Cardiac septum (tissue), 1 donor: ENCODE data around the gene TSPEAR. TPM values are rescaled to one million over a fixed set of nuclear protein-coding genes. Genes with fewer than 3 reads are reported as not detected.
A peak's percentile ranks its signal among the peaks of the same experiment; 100 is the strongest.

Experiments used
- DNase-seq: peaks from one replicate; pipeline ENCODE4 v3.0.0-alpha.2; 2020; ENCODE audit warnings: low spot score
- intact Hi-C: fragments of 100-400 bp; cut with DNase I; formaldehyde crosslinking; loops from one replicate; pipeline ENCODE4 v1.14.0; 2022
- total RNA-seq: library from RNA; stranded (reverse); fragmentation: NEBNext Ultra II Directional; extraction: Animal tissue kit (Norgen Biotek cat#: 25700); gene quantifications from one replicate; pipeline ENCODE4 v1.2.1, GENCODE V29; 2021
- donor health status: DM: no; HTN: no; CAD: no.

TSPEAR gene
- total RNA-seq, 1 donor from 2014 or later, result not detected

GRCh38 chr21:44456915-44457736 is 254.2 kb downstream of the TSPEAR start:
- no peak for DNase-seq
- intact Hi-C loops, result loop anchor here (5.0 kb wide), 1 partner anchor 120 kb away; the partner anchor contains the start of gene CFAP410

DNA sequence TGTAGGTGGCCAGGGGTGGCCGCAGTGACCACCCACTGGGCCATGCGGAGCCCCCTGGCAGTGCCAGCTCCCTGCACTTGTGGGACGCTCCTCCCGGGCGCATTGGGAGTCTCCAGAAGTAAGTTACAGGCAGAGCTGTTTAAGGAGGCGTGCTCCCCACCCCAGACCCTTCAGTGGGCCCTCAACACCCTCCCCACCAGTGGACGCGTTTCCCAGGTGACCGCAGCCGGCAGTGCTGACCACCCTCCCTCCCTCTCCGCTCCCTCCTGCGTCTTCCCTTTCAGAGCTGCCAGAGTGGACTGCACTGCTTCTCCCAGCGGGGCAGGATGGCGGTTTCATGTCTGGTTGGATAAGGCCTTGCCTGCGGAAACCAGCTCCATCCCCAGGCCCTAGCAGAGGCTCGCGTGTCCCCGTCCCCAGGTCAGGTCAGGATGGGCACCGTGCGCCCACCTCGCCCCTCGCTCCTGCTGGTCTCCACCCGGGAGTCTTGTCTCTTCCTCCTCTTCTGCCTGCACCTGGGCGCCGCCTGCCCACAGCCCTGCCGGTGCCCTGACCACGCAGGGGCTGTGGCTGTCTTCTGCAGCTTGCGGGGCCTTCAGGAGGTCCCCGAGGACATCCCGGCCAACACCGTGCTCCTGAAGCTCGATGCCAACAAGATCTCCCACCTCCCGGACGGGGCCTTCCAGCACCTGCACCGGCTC is 255.0 kb downstream of the TSPEAR start:
- intact Hi-C loops, result loop anchor here (5.0 kb wide), 1 partner anchor 119 kb away; the partner anchor contains the start of gene CFAP410
- DNase-seq, result no peak

GRCh38 chr21:44455524-44456213 is 255.7 kb downstream of the TSPEAR start:
- intact Hi-C loops, result loop anchor here (5.0 kb wide), 1 partner anchor 118 kb away; the partner anchor contains the start of gene CFAP410
- DNase-seq, result peak; percentile 81

DNA sequence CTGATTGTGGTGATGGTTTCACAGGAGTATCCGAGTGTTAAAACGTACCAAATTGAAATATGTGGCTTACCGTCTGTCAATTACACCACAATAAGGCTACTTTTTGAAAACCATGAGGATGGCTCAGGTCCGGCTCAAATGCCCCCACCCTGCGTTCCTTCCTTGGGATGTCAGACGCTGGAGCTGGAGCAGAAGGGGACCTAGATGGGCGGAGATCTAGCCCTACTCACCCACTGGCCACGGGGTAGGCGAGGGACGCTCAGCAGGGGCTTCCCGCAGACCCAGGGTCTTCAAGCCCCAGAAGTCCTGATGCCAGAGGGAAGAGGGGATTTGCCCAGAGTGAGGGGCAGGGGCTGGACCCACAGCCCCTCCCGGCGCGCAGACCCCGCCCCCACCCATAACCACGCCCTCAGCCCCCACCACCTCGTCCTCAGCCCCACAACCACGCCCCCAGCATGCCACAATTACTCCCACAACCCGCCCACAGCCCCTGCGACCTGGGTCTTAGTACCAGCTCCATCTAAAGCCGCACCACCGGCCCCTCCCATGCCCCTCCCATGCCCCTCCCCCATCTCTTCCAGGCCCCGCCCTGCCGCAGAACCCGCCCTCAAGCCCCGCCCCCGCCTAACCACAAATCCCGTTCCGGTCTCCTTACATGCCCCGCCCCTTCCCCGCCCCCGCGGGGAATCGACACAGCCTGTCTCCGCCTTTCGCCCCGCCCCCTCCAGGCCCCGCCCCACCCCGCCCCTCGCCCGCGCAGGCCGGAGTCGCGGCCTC is 256.4 kb downstream of the TSPEAR start, which contains the start of gene LRRC3:
TSS of gene LRRC3 (plus strand) at position 764 of the 777 bp plus-strand sequence. CDS start 1,135 bp downstream, outside the sequence.
- intact Hi-C loops, result loop anchor here (5.0 kb wide), 1 partner anchor 118 kb away; the partner anchor contains the start of gene CFAP410
- DNase-seq, result peak; percentile 89

DNA sequence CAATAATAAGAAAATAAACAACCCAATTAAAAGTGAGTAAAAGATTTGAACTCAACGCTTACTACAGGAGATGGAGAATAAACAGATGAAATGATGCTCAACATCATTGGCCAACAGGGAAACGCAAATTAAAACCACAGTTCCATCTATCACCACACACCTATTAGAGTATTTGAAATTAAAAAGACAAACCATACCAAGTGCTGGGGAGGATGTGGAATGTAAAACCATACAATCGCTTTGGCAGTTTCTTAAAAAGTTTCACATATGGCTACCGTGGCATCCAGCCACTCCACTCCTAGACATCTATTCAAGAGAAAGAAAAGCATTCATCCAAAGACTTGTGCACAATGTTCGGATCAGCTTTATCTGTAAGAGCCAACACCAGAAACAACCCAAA is 257.3 kb downstream of the TSPEAR start:
- DNase-seq, result no peak

GRCh38 chr21:44453120-44453519 is 258.3 kb downstream of the TSPEAR start:
- intact Hi-C loops, result no loop called here
- DNase-seq, result no peak

More for the DNA sequence above, 257.3 kb downstream of the TSPEAR start:
- intact Hi-C loops, result no loop called here

- DNase-seq, result peak; percentile 60
- intact Hi-C loops, result no loop called here
Observed at GRCh38 chr21:44450999-44451398, 260.4 kb downstream of the TSPEAR start.

- peak; percentile 70 for DNase-seq
- intact Hi-C loops, result no loop called here
Observed at GRCh38 chr21:44450402-44450801, 261.0 kb downstream of the TSPEAR start.

DNA sequence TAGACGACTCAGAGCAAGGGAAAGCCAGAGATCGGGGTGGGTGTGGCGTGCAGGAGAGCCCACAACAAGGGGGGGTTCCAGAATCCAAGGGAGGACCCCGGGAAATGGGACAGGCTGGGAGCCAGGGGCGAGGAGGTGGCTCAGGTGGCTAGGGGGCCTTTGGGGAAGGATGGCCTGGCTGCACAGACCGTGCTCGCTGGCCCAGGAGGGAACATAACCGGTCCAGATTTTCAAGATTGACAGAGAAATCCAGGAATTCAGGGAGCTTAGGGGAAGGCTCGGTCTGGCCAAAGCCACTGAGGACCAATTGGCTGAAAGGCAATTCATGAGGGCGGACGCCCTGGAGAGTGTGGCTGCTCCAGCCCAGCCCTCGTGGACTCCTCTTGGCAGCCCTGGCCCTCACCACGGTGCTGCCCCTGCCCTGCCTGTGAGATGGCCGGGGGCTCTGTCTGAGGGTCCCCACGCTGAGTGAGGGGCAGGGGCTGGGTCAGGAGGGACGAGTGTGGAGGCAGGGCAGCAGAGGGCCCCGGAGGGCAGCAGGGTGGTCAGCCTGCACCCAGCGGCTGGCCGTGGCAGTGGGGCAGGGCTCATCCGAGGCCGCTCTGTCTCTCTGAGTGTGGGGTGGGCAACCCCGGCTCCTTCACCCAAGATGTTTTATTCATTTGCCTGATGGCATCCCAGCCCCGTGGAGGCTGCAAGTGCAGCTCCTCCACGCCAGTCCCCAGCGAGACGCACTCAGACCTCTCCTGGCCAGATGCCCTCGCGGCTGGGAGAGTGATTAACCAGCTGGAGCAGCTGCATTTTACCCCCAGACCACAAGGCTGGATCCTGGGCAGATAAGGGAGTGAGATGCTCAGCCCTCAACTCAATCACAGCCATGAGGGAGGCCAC is 261.7 kb downstream of the TSPEAR start:
- DNase-seq, result peak; percentile 57
- intact Hi-C loops, result no loop called here

GRCh38 chr21:44448651-44449131 is 262.7 kb downstream of the TSPEAR start:
- DNase-seq, result peak; percentile 47
- intact Hi-C loops, result no loop called here

Other genes starting within 250 kb of the TSPEAR start
- gene KRTAP10-1, start 171.4 kb downstream of the TSPEAR start, total RNA-seq, result not detected
- gene KRTAP10-2, start 160.1 kb downstream of the TSPEAR start, total RNA-seq, result not detected
- not detected for gene KRTAP10-3, start 152.8 kb downstream of the TSPEAR start, total RNA-seq
- not detected for gene KRTAP10-4, start 137.8 kb downstream of the TSPEAR start, total RNA-seq
- not detected for gene KRTAP10-5, start 131.0 kb downstream of the TSPEAR start, total RNA-seq
- gene KRTAP10-6, start 119.1 kb downstream of the TSPEAR start, total RNA-seq, result not detected
- gene KRTAP10-7, start 111.0 kb downstream of the TSPEAR start, total RNA-seq, result not detected
- gene KRTAP10-8, start 99.5 kb downstream of the TSPEAR start, total RNA-seq, result not detected
- gene KRTAP10-9, start 84.5 kb downstream of the TSPEAR start, total RNA-seq, result not detected
- gene KRTAP10-10, start 74.2 kb downstream of the TSPEAR start, total RNA-seq, result not detected
- not detected for gene KRTAP10-11, start 65.2 kb downstream of the TSPEAR start, total RNA-seq
- gene KRTAP12-4, start 56.9 kb downstream of the TSPEAR start, total RNA-seq, result not detected
- gene KRTAP12-3, start 53.6 kb downstream of the TSPEAR start, total RNA-seq, result not detected
- not detected for gene KRTAP12-2, start 44.6 kb downstream of the TSPEAR start, total RNA-seq
- gene KRTAP12-1, start 29.4 kb downstream of the TSPEAR start, total RNA-seq, result not detected
- gene KRTAP10-12, start 14.4 kb downstream of the TSPEAR start, total RNA-seq, result not detected
- 69.7 TPM for gene UBE2G2, start 90.2 kb upstream of the TSPEAR start, total RNA-seq
- 66.0 TPM for gene SUMO3, start 106.5 kb upstream of the TSPEAR start, total RNA-seq
- 194 TPM for gene PTTG1IP, start 162.1 kb upstream of the TSPEAR start, total RNA-seq
- gene ITGB2, start 209.3 kb upstream of the TSPEAR start, total RNA-seq, result 11.5 TPM
- gene SLX9, start 228.5 kb upstream of the TSPEAR start, total RNA-seq, result 35.8 TPM